SK-N-MC (cell line): Measurements from ENCODE around the gene GSTM4.

Experiments
- DNase-seq: peaks from one replicate; pipeline ENCODE4 v3.0.0-alpha.2; 2011; ENCODE audit warnings: low read depth, low spot score
- H3K27ac ChIP-seq: fragments of 200-600 bp; sonication (generic); 2 replicates; pipeline ENCODE4 v1.5.1; 2016; ENCODE audit warnings: mixed run types
- H3K36me3 ChIP-seq: fragments of 200-600 bp; sonication (generic); 2 replicates; pipeline ENCODE4 v1.6.1; 2017; ENCODE audit warnings: antibody characterized with exemption, low read length, mixed read lengths; ENCODE audit not compliant: insufficient read depth
- H3K4me3 ChIP-seq: fragments of 200-600 bp; sonication (generic); 2 replicates; pipeline ENCODE4 v1.5.1; 2016
- H3K9ac ChIP-seq: fragments of 200-600 bp; sonication (generic); 2 replicates; pipeline ENCODE4 v1.8.0; 2017; ENCODE audit warnings: mixed run types, mixed read lengths; ENCODE audit not compliant: insufficient read length
- H3K9me3 ChIP-seq: fragments of 200-600 bp; sonication (generic); 2 replicates; pipeline ENCODE4 v1.6.1; 2017; ENCODE audit warnings: low read depth, mild to moderate bottlenecking, antibody characterized with exemption, low read length, moderate library complexity, mixed read lengths
- EZH2 ChIP-seq: fragments of 200-600 bp; sonication (generic); IDR thresholded peaks from one replicate; pipeline ENCODE4 v1.6.1; 2017; ENCODE audit warnings: antibody characterized with exemption
- FOXP2 ChIP-seq: optimal IDR thresholded peaks from 2 replicates; pipeline ENCODE3; 2011; ENCODE audit warnings: mild to moderate bottlenecking, moderate library complexity; ENCODE audit not compliant: insufficient read depth; ENCODE audit errors: extremely low read length, control extremely low read depth
- POLR2AphosphoS5 ChIP-seq: IDR thresholded peaks from 2 replicates; pipeline ENCODE4 v1.6.1; 2012; ENCODE audit warnings: mild to moderate bottlenecking, low read depth, low read length, borderline replicate concordance

GSTM4 gene

GRCh38 chr1:109634771-109635750 is 20.8 kb upstream of the GSTM4 start:
- Histone ChIP-seq H3K9ac (no peak overlapping the region), H3K4me3 (no peak overlapping the region), H3K36me3 (peaks cover 15% of the 10 kb centered on the region; the same call in 1 of the 2 replicates), H3K27ac (peak overlapping the region; percentile 31; the same call in 1 of the 2 replicates), H3K9me3 (no peaks in the 10 kb centered on the region)
- TF ChIP-seq EZH2, result no peak
- TF ChIP-seq POLR2AphosphoS5, result no peak
- no peak for TF ChIP-seq FOXP2
- no peak for DNase-seq

GRCh38 chr1:109635862-109636200 is 20.1 kb upstream of the GSTM4 start:
- no peak for TF ChIP-seq FOXP2
- TF ChIP-seq EZH2, result no peak
- TF ChIP-seq POLR2AphosphoS5, result no peak
- no peak overlapping the region for H3K4me3 ChIP-seq
- no peak for DNase-seq
- H3K36me3 ChIP-seq, result peaks cover 10% of the 10 kb centered on the region; the same call in 1 of the 2 replicates
- no peak overlapping the region for H3K9ac ChIP-seq
- no peaks in the 10 kb centered on the region for H3K9me3 ChIP-seq
- peak overlapping the region; percentile 31; the same call in 1 of the 2 replicates for H3K27ac ChIP-seq

GRCh38 chr1:109636201-109636952 is 19.5 kb upstream of the GSTM4 start:
- Histone ChIP-seq H3K36me3 (peaks cover 5% of the 10 kb centered on the region; the same call in 1 of the 2 replicates), H3K9ac (no peak overlapping the region), H3K27ac (peak overlapping the region; percentile 31; the same call in 1 of the 2 replicates), H3K9me3 (no peaks in the 10 kb centered on the region), H3K4me3 (no peak overlapping the region)
- TF ChIP-seq FOXP2, result no peak
- TF ChIP-seq POLR2AphosphoS5, result no peak
- TF ChIP-seq EZH2, result no peak
- DNase-seq, result no peak

DNA sequence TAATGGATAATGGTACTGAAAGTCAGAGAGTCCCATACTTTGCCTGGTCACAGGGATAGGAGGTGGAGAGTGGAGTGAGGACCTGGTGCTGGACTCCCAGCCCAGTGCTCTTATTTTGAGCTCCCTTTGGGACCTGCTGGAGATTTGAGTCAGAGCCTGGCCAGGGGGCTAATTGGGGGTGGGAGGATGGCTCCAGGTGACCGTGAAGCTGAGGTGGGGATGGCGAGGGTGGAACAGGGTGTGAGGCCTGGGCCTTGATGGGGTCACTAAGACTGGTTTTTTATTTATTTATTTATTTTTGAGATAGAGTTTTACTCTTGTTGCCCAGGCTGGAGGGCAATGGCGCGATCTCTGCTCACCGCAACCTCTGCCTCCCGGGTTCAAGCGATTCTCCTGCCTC is 18.5 kb upstream of the GSTM4 start:
- Histone ChIP-seq H3K27ac (no peak overlapping the region), H3K9ac (no peak overlapping the region), H3K4me3 (no peak overlapping the region), H3K36me3 (no peaks in the 10 kb centered on the region), H3K9me3 (no peaks in the 10 kb centered on the region)
- TF ChIP-seq POLR2AphosphoS5 (no peak), EZH2 (no peak), FOXP2 (no peak)
- DNase-seq, result no peak

- no peaks in the 10 kb centered on the region for H3K36me3 ChIP-seq
- H3K9ac ChIP-seq, result no peak overlapping the region
- DNase-seq, result no peak
- no peak overlapping the region for H3K4me3 ChIP-seq
- no peak for TF ChIP-seq EZH2
- no peak for TF ChIP-seq FOXP2
- TF ChIP-seq POLR2AphosphoS5, result no peak
- H3K9me3 ChIP-seq, result no peaks in the 10 kb centered on the region
- H3K27ac ChIP-seq, result no peak overlapping the region
These were observed 16.6 kb upstream of the GSTM4 start for GRCh38 chr1:109639063-109639840.

DNA sequence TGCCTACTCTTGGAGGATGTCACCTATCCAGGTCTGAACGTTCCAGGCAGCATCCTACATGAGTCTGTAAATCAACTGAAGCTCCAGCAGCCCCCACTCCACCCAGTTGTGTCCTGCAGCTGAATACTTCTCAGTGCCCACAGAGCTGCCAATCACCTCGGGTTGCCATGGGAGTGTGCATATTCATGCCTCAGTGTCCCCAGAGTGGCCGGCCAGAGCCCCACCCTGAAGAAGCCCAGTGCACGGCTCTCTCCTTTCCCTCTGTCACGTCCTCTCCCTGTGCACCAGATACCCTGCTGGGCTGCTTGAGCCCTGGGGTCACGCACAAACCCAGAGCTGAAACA is 16.1 kb upstream of the GSTM4 start:
- H3K9me3 ChIP-seq, result no peaks in the 10 kb centered on the region
- H3K4me3 ChIP-seq, result no peak overlapping the region
- no peak for DNase-seq
- no peak overlapping the region for H3K9ac ChIP-seq
- TF ChIP-seq POLR2AphosphoS5, result no peak
- no peak for TF ChIP-seq EZH2
- no peak for TF ChIP-seq FOXP2
- no peak overlapping the region for H3K27ac ChIP-seq
- no peaks in the 10 kb centered on the region for H3K36me3 ChIP-seq

GRCh38 chr1:109640285-109640865 is 15.5 kb upstream of the GSTM4 start:
- H3K27ac ChIP-seq, result no peak overlapping the region
- TF ChIP-seq POLR2AphosphoS5 (no peak), FOXP2 (no peak), EZH2 (no peak)
- H3K9me3 ChIP-seq, result no peaks in the 10 kb centered on the region
- no peak for DNase-seq
- no peaks in the 10 kb centered on the region for H3K36me3 ChIP-seq
- no peak overlapping the region for H3K9ac ChIP-seq
- H3K4me3 ChIP-seq, result no peak overlapping the region

- Histone ChIP-seq H3K36me3 (no peaks in the 10 kb centered on the region), H3K27ac (no peak overlapping the region), H3K9ac (no peak overlapping the region), H3K9me3 (no peaks in the 10 kb centered on the region), H3K4me3 (no peak overlapping the region)
- no peak for DNase-seq
- no peak for TF ChIP-seq FOXP2
- no peak for TF ChIP-seq POLR2AphosphoS5
These were observed 14.7 kb upstream of the GSTM4 start for GRCh38 chr1:109641078-109641740.
